Endothelial cell of umbilical vein (primary cell): ENCODE results near the gene SWSAP1. TPM values are rescaled to one million over a fixed set of nuclear protein-coding genes. Genes with fewer than 3 reads are reported as not detected.
"Not testable (repeated sequence)": the region's sequence is repeated elsewhere in the genome, so short reads cannot be mapped to it uniquely, and the experiment has no call there.

ENCODE experiments used
- BruUV-seq: library from RNA; stranded (reverse); fragments of 400-500 nt; replicated peaks from 2 replicates; lab custom pipeline; 2021; lab: Mats Ljungman, UMichigan
- CTCF ChIA-PET: fragments of 300-600, 350-600 bp; sonication (Branson Sonifier 250); formaldehyde crosslinking; loops from one replicate; lab custom pipeline; 2021; ENCODE audit warnings: antibody characterized with exemption, inconsistent platforms; lab: Charles Lee
- POLR2A ChIA-PET: fragments of 300-600, 350-600 bp; sonication (Branson Sonifier 250); formaldehyde crosslinking; loops from one replicate; lab custom pipeline; 2021; ENCODE audit warnings: antibody characterized with exemption, inconsistent platforms; lab: Charles Lee
- DNase-seq: peaks from one replicate; pipeline ENCODE4 v3.0.0-alpha.2; 2011; ENCODE audit warnings: low read depth, low spot score
- FAIRE-seq: peaks from 2 replicates; lab custom pipeline; 2011; peaks lifted over from hg19 to GRCh38; lab: Jason Lieb, UNC
- H2AFZ ChIP-seq: 2 replicates; pipeline ENCODE4 v1.6.0; 2012; ENCODE audit warnings: low read depth, low read length, control low read depth, inconsistent platforms
- H3K27ac ChIP-seq: 2 replicates; pipeline ENCODE4 v1.5.1; 2011; ENCODE audit warnings: low read depth, mild to moderate bottlenecking, control low read depth, low read length, moderate library complexity; ENCODE audit not compliant: insufficient read depth
- H3K27me3 ChIP-seq, 2 experiments: 2 replicates each; pipeline versions ENCODE4 v1.6.0 to v1.6.1; 2011; ENCODE audit warnings: low read length in 2 of 2, mixed read lengths in 1 of 2; ENCODE audit not compliant: control insufficient read depth in 2 of 2, insufficient read depth in 2 of 2
- H3K36me3 ChIP-seq, 2 experiments: 2 replicates in 1 of 2; 3 replicates in 1 of 2; pipeline ENCODE4 v1.5.1; 2011; ENCODE audit warnings: low read length in 2 of 2, mild to moderate bottlenecking in 1 of 2, moderate library complexity in 1 of 2; ENCODE audit not compliant: control insufficient read depth in 2 of 2, insufficient read depth in 2 of 2; ENCODE audit errors: extremely low read depth in 1 of 2
- H3K4me1 ChIP-seq: 3 replicates; pipeline ENCODE4 v1.5.1; 2011; ENCODE audit warnings: mild to moderate bottlenecking, low read length; ENCODE audit not compliant: control insufficient read depth, insufficient read depth; ENCODE audit errors: extremely low read depth
- H3K4me2 ChIP-seq: 2 replicates; pipeline ENCODE4 v1.6.1; 2011; ENCODE audit warnings: low read length, control low read depth, mixed read lengths; ENCODE audit not compliant: insufficient read depth
- H3K4me3 ChIP-seq, 3 experiments: fragments of 200-600 bp in 1 of 3; sonication (generic), shearing (Covaris generic) in 1 of 3; replicated peaks in 1 of 3; 2 replicates each; pipeline ENCODE4 v1.5.1; 2011 to 2016; ENCODE audit warnings: control low read depth in 3 of 3, low read length in 3 of 3, mild to moderate bottlenecking in 2 of 3, inconsistent platforms in 1 of 3, low read depth in 1 of 3, moderate library complexity in 1 of 3; ENCODE audit not compliant: insufficient read depth in 1 of 3
- H3K79me2 ChIP-seq: 2 replicates; pipeline ENCODE4 v1.6.0; 2012; ENCODE audit warnings: low read length, inconsistent platforms; ENCODE audit not compliant: control insufficient read depth, insufficient read depth
- H3K9ac ChIP-seq: replicated peaks from 2 replicates; pipeline ENCODE3; 2011; ENCODE audit warnings: low read length, control low read depth; ENCODE audit not compliant: insufficient read depth; ENCODE audit errors: extremely low read depth
- H3K9me1 ChIP-seq: replicated peaks from 3 replicates; pipeline ENCODE4 v1.6.0; 2011; ENCODE audit warnings: mild to moderate bottlenecking, low read length; ENCODE audit not compliant: control insufficient read depth, insufficient read depth; ENCODE audit errors: extremely low read depth
- H3K9me3 ChIP-seq: replicated peaks from 2 replicates; pipeline ENCODE4 v1.5.1; 2012; ENCODE audit warnings: low read length, inconsistent platforms; ENCODE audit not compliant: control insufficient read depth, insufficient read depth
- H4K20me1 ChIP-seq: replicated peaks from 2 replicates; pipeline ENCODE3; 2011; ENCODE audit warnings: mild to moderate bottlenecking, low read length; ENCODE audit not compliant: control insufficient read depth, insufficient read depth; ENCODE audit errors: extremely low read depth
- FOS ChIP-seq: IDR thresholded peaks from 2 replicates; pipeline ENCODE4 v1.6.1; 2011; ENCODE audit warnings: mild to moderate bottlenecking, low read length, moderate library complexity, borderline replicate concordance; ENCODE audit not compliant: insufficient read depth
- JUN ChIP-seq: IDR thresholded peaks from 2 replicates; pipeline ENCODE4 v1.6.1; 2011; ENCODE audit warnings: borderline replicate concordance, low read depth; ENCODE audit not compliant: insufficient read length, insufficient read depth
- MAX ChIP-seq: IDR thresholded peaks from 2 replicates; pipeline ENCODE4 v1.6.1; 2011; ENCODE audit not compliant: insufficient read depth, insufficient read length
- POLR2A ChIP-seq: IDR thresholded peaks from 2 replicates; pipeline ENCODE4 v1.6.1; 2012; ENCODE audit warnings: low read depth, mild to moderate bottlenecking, control low read depth, low read length
- POLR2AphosphoS5 ChIP-seq: IDR thresholded peaks from 2 replicates; pipeline ENCODE4 v1.6.1; 2012; ENCODE audit warnings: low read depth, mild to moderate bottlenecking, control low read depth, low read length, moderate library complexity; ENCODE audit not compliant: insufficient read depth
- dilution Hi-C: fragments of 300-500 bp; cut with MboI; formaldehyde crosslinking; loops from one replicate; pipeline ENCODE4 v1.15.0; 2019; ENCODE audit warnings: low sequenced_read_pairs; ENCODE audit not compliant: extremely low pct_ligation_motif_present
- intact Hi-C: fragments of 100-400 bp; cut with micrococcal nuclease; formaldehyde crosslinking; loops from one replicate; pipeline ENCODE4 v1.10.0; 2022
- polyA plus RNA-seq, 4 experiments: library from polyadenylated mRNA; depleted of rRNA in 3 of 4; stranded (reverse) in 3 of 4; unstranded in 1 of 4; fragments of >200 nt; gene quantifications; 2 replicates each; pipeline versions ENCODE4 v1.2.1 to v1.2.3, GENCODE V29; 2011 to 2012; ENCODE audit warnings: missing spikeins in 1 of 4
- total RNA-seq: library from RNA; stranded (reverse); gene quantifications from 2 replicates; pipeline ENCODE4 v1.2.3, GENCODE V29; 2021

SWSAP1 gene
- total and polyA plus RNA-seq, 2 donors (not counting 3 experiments of a cell fraction or from before 2014, with no cell fraction given): 3.7 to 4.4 TPM

- H2AFZ ChIP-seq: peak within 1 kb of the TSS; percentile 95
- ChIA-PET CTCF (interaction anchor here (0.9 to 2.2 kb wide), 7 partner anchors 8 to 45 kb away, joined by 3 to 23 read pairs (median 6); partner anchors contain the start of gene SWSAP1), POLR2A (interaction anchor here (0.6 kb wide), 1 partner anchor 112 kb away, joined by 3 read pairs; no protein-coding TSS in a partner anchor)
- no peaks in the 10 kb centered on the region for H4K20me1 ChIP-seq
- no peaks in the 10 kb centered on the region for H3K79me2 ChIP-seq
- dilution Hi-C loops (no loop called here), intact Hi-C loops (loop anchor here (1.0 to 2.0 kb wide), 2 partner anchors 35 to 45 kb away; partner anchors contain the start of gene SWSAP1)
- H3K4me3 ChIP-seq: peak within 1 kb of the TSS; percentile 43 to 91 (median 52)
- FAIRE-seq: peak; percentile 96
- no peak within 1 kb of the TSS for H3K27ac ChIP-seq
- DNase-seq: peak; percentile 88
- H3K9me1 ChIP-seq: no peaks in the 10 kb centered on the region
- H3K9ac ChIP-seq: peak within 1 kb of the TSS; percentile 30
- H3K9me3 ChIP-seq: no peaks in the 10 kb centered on the region
- H3K36me3 ChIP-seq: peaks cover 0 to 14% of the 10 kb centered on the region in 2 experiments
- peaks cover 16% of the 10 kb centered on the region for H3K4me1 ChIP-seq
- TF ChIP-seq MAX: no peak
- peak; percentile 54 for TF ChIP-seq POLR2A
- peak; percentile 52 for TF ChIP-seq POLR2AphosphoS5
- TF ChIP-seq JUN: no peak
- no peak for TF ChIP-seq FOS
- no TSS peak for BruUV-seq
- H3K4me2 ChIP-seq: peak within 1 kb of the TSS; percentile 83
- no peaks in the 10 kb centered on the region for H3K27me3 ChIP-seq
Observed at GRCh38 chr19:11339254-11340098, 35.0 kb upstream of the SWSAP1 start, which contains the start of gene RAB3D. RAB3D (minus strand) TSS chr19:11339657; CDS start chr19:11337399, 2,258 bp downstream.

DNA sequence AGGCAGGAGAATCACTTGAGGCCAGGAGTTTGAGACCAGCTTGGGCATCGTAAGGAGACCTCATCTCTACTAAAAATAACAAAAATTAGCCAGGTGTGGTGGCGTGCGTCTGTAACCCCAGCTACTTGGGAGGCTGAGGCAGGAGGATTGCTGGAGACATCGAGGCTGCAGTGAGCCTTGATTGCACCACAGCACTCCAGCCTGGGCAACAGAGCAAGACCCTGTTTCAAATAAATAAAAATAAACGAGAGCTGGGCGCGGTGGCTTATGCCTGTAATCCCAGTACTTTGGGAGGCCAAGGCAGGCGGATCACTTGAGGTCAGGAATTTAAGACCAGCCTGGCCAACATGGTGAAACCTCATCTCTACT lies 34.4 kb upstream of the SWSAP1 start:
- POLR2A ChIA-PET: interaction anchor here (0.6 kb wide), 1 partner anchor 112 kb away, joined by 3 read pairs; no protein-coding TSS in a partner anchor
- Histone ChIP-seq H3K4me1 (peaks cover 17% of the 10 kb centered on the region), H3K36me3 (peaks cover 0 to 13% of the 10 kb centered on the region in 2 experiments)
- BruUV-seq, H4K20me1 ChIP-seq, H3K9me1 ChIP-seq, intact Hi-C loops, H3K9me3 ChIP-seq, H3K4me2 ChIP-seq, dilution Hi-C loops, H3K9ac ChIP-seq, H3K27me3 ChIP-seq, H3K4me3 ChIP-seq, H2AFZ ChIP-seq, DNase-seq, H3K79me2 ChIP-seq, H3K27ac ChIP-seq: not testable (repeated sequence)
- peak; percentile 8 for FAIRE-seq
- CTCF ChIA-PET: interaction anchor here (0.9 to 2.2 kb wide), 7 partner anchors 9 to 45 kb away, joined by 3 to 23 read pairs (median 6); partner anchors contain the start of gene SWSAP1
